Upper lobe of left lung (tissue), 6 donors: Measurements from ENCODE around the gene ARF6. TPM values are rescaled to one million over a fixed set of nuclear protein-coding genes. Genes with fewer than 3 reads are reported as not detected.

ENCODE experiments used
- ATAC-seq, 2 donors: fragments of 200-7000 bp; cut with Tn5 transposase; one replicate each; pipeline ENCODE4 v1.9.1; 2022; ENCODE audit warnings: mild to moderate bottlenecking in 2 of 2, moderate library complexity in 2 of 2; ENCODE audit not compliant: low FRiP score in 2 of 2
- DNase-seq, 2 donors: peaks; one replicate each; pipeline ENCODE4 v3.0.0-alpha.2; 2019 to 2020
- H3K27ac ChIP-seq, 4 donors: fragments of 200-600 bp; sonication (generic); one replicate each; pipeline ENCODE4 v1.5.1; 2016 to 2019
- H3K27me3 ChIP-seq, 4 donors: fragments of 200-600 bp; sonication (generic); one replicate each; pipeline ENCODE4 v1.5.1; 2017 to 2019
- H3K36me3 ChIP-seq, 4 donors: fragments of 200-600 bp; sonication (generic); one replicate each; pipeline ENCODE4 v1.5.1; 2016 to 2019
- H3K4me1 ChIP-seq, 4 donors: fragments of 200-600 bp; sonication (generic); one replicate each; pipeline ENCODE4 v1.5.1; 2018 to 2019
- H3K4me3 ChIP-seq, 4 donors: fragments of 200-600 bp; sonication (generic); one replicate each; pipeline ENCODE4 v1.5.1; 2017 to 2019; ENCODE audit warnings: mild to moderate bottlenecking in 2 of 4, moderate library complexity in 1 of 4
- H3K9me3 ChIP-seq, 4 donors: fragments of 200-600 bp; sonication (generic); one replicate each; pipeline ENCODE4 v1.5.1; 2018 to 2019
- CTCF ChIP-seq, 6 experiments: fragments of 450-650 bp in 4 of 6; fragments of 200-600 bp in 2 of 6; sonication (generic) in 2 of 6; IDR thresholded peaks; one replicate each; pipeline ENCODE4 v1.5.1; 2016 to 2019; ENCODE audit warnings: antibody characterized with exemption in 6 of 6
- EP300 ChIP-seq, 4 donors: sonication (generic); formaldehyde crosslinking; IDR thresholded peaks; one replicate each; pipeline ENCODE4 v1.5.1; 2017; ENCODE audit warnings: antibody characterized with exemption in 4 of 4, control low read depth in 2 of 4
- POLR2A ChIP-seq, 4 donors: fragments of 450-650 bp; IDR thresholded peaks; one replicate each; pipeline ENCODE4 v1.5.1; 2016 to 2017; ENCODE audit warnings: antibody characterized with exemption in 4 of 4, mild to moderate bottlenecking in 2 of 4
- POLR2AphosphoS5 ChIP-seq, 2 donors: sonication (generic); formaldehyde crosslinking; IDR thresholded peaks; one replicate each; pipeline ENCODE4 v1.5.1; 2017; ENCODE audit warnings: antibody characterized with exemption in 2 of 2
- WGBS, 2 donors: methylation state at CpG; one replicate each; pipeline ENCODE4 v1.1.5; 2017 to 2018; 5-methylcytosine and 5-hydroxymethylcytosine counted together
- total RNA-seq, 6 donors: library from RNA; depleted of rRNA in 4 of 6; stranded (reverse); fragments of >200 nt in 4 of 6; gene quantifications; one replicate each; pipeline versions ENCODE4 v1.1.0 to v1.2.1, GENCODE V29; 2016 to 2021
- donor health status: DM: no; HTN: no; CAD: no; lungs with moderate emphysema.
- donor health status: DM: no; HTN: yes; CAD: no; lungs with severe emphysema.

The ARF6 gene
- total RNA-seq, 6 donors from 2014 or later, result 21.0 to 81.8 (median 61.0) TPM

DNA sequence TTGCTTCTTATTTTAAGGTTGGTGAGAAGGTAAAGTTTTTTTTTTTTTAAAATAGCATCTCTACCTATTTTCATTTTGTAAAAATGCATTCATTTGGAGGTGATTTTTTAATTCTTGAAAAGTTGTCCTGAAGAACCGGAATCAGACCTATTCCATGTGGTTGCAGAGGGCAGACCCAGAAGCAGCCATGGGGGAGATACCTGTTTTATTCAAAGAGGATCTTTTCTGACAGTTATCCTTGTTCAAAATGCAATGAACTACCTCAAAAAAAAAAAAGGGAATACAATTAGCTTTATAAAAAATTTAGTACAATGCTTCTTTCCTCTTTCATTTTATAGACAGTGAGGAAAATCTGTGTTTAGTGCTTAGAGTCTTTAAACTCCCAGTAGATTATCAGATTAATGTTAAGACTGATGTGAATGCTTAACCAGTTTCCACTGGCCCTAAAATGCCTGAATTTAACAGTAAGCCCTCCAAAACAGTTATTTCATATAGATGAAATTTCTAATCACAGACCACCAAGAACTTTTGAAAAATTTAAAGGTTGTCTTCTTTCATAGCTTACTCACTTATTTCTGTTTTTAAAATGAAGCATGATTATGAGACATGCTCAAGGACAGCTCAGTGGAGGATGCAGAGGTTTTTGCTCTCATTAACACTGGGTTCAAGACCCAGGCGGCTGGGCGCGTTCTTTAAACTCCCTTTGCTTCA, 31.7 kb upstream of the ARF6 start:
- no peak for TF ChIP-seq POLR2A (IDR thresholded peaks at IDR 0.05)
- no peak for TF ChIP-seq POLR2AphosphoS5 (IDR thresholded peaks at IDR 0.05)
- no peak for TF ChIP-seq EP300 (IDR thresholded peaks at IDR 0.05)
- TF ChIP-seq CTCF (IDR thresholded peaks at IDR 0.05), result no peak

GRCh38 chr14:49861699-49862088, 31.2 kb upstream of the ARF6 start:
- TF ChIP-seq EP300 (IDR thresholded peaks at IDR 0.05), result no peak
- peak in 2 of 4 donors; percentile 40 to 54 for TF ChIP-seq POLR2A (IDR thresholded peaks at IDR 0.05)
- no peak for TF ChIP-seq CTCF (IDR thresholded peaks at IDR 0.05)
- TF ChIP-seq POLR2AphosphoS5 (IDR thresholded peaks at IDR 0.05), result no peak
- no peaks in the 10 kb centered on the region for H3K27me3 ChIP-seq
- DNase-seq (peak in 1 of 2 donors; percentile 69), ATAC-seq (peak; percentile 43 to 68)
- H3K4me1 ChIP-seq, result peaks cover 7 to 33% (median 13%) of the 10 kb centered on the region in 4 donors
- 0 to 1% methylated on average over 12 of the region's 12 CpGs for WGBS, 2 donors
- peak overlapping the region; percentile 29 to 64 (median 58) for H3K4me3 ChIP-seq
- peak overlapping the region; percentile 97 to 98 (median 97) for H3K27ac ChIP-seq
- H3K9me3 ChIP-seq, result no peaks in the 10 kb centered on the region
- H3K36me3 ChIP-seq, result no peaks in the 10 kb centered on the region

More for the DNA sequence above, 31.7 kb upstream of the ARF6 start:
- Histone ChIP-seq H3K27ac (peak overlapping the region; percentile 97 to 98 (median 97)), H3K36me3 (no peaks in the 10 kb centered on the region), H3K9me3 (no peaks in the 10 kb centered on the region), H3K4me3 (peak overlapping the region; percentile 29 to 64 (median 58)), H3K4me1 (peaks cover 7 to 33% (median 13%) of the 10 kb centered on the region in 4 donors), H3K27me3 (no peaks in the 10 kb centered on the region)
- DNase-seq (no peak), ATAC-seq (no peak)
- WGBS, 2 donors, result 24 to 25% methylated on average over 4 of the region's 4 CpGs

DNA sequence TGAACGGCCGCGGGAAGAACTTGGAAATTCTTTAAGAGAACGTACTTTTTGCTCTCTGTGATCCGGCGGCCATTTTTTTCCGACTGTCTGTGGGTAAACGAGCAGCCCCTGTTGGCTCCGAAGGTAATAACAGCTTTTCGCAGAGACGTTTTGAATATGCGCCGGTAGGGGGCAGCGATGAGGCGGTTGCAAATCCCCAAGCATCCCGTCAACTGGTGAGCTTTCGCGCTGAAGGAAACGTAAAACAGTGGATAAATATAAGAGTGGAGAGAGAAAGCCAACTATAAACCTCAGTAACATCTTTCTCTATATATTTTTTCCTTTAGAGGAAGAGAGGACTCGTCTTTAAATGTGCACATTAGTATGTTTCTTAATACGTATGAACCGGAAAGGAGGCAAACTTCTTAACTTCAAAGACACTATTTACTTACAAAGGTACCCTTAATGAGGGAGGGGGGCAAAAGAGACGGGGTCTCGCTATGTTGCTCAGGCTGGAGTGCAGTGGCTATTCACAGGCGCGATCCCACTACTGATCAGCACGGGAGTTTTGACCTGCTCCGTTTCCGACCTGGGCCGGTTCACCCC, 30.7 kb upstream of the ARF6 start:
- 0 to 2% methylated on average over 24 to 27 of the region's 30 CpGs for WGBS, 2 donors
- peaks cover 8 to 36% (median 14%) of the 10 kb centered on the region in 4 donors for H3K4me1 ChIP-seq
- no peaks in the 10 kb centered on the region for H3K27me3 ChIP-seq
- ATAC-seq (peak; percentile 92 to 96), DNase-seq (peak in 1 of 2 donors; percentile 91)
- peak overlapping the region; percentile 97 to 98 (median 97) for H3K27ac ChIP-seq
- H3K9me3 ChIP-seq, result no peaks in the 10 kb centered on the region
- peak overlapping the region; percentile 29 to 64 (median 58) for H3K4me3 ChIP-seq
- no peaks in the 10 kb centered on the region for H3K36me3 ChIP-seq
- peak; percentile 98 to 100 (median 99) for TF ChIP-seq CTCF (IDR thresholded peaks at IDR 0.05)
- TF ChIP-seq EP300 (IDR thresholded peaks at IDR 0.05), result no peak
- TF ChIP-seq POLR2A (IDR thresholded peaks at IDR 0.05), result no peak

DNA sequence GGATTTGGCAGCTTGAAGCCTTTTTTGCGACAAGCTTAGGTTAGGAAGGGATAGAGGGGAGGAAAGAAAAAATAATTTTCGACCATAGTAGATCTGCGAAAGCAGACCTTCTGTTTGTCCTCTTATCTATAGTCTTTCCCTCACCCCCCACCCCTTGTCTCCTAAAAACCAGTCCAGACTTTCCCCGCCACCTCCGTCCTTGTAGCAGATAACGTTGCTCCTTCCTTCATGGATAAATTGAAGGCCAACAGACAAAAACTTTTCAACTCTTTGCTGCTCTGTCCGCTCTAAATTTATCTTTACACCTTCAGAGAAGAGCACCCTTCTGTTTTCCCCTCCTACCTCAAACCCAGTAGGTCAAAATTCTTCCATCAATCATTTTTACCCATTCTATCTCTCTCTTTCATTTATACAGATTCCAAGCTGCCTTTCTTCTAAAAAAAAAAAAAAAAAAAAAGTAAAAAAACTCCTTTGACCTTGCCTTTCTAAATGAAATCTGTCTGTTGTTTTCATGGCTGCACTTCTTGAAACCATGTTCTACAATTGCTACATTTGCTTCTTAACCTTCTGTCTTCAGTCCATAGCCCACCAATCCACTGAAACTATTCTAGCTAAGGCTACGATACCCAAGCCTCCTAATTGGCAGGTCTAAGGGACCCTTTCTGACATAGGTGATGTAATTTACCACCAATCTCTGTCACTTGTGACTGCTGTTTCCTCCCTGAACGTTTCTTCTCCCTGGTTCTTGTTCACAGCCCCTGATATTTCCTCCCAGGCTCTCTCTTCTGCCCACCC, 29.2 kb upstream of the ARF6 start:
- peaks cover 14 to 46% (median 19%) of the 10 kb centered on the region in 4 donors for H3K4me1 ChIP-seq
- WGBS, 2 donors, result 15 to 19% methylated on average over 9 of the region's 9 CpGs
- DNase-seq, result no peak

More for the DNA sequence above, 29.2 kb upstream of the ARF6 start:
- TF ChIP-seq POLR2A (IDR thresholded peaks at IDR 0.05) (peak in 2 of 4 donors; percentile 9 to 25), CTCF (IDR thresholded peaks at IDR 0.05) (no peak)
- H3K27ac ChIP-seq, result peak overlapping the region; percentile 97 to 98 (median 97)
- ATAC-seq, result no peak
- no peaks in the 10 kb centered on the region for H3K36me3 ChIP-seq
- peak overlapping the region; percentile 55 to 64 (median 60) for H3K4me3 ChIP-seq
- H3K9me3 ChIP-seq, result no peaks in the 10 kb centered on the region
- no peaks in the 10 kb centered on the region for H3K27me3 ChIP-seq
